ENCODE data around the gene MAPKBP1.

Gene MAPKBP1

GRCh38 chr15:41782371-41783282, 8.3 kb downstream of the MAPKBP1 start:
- DNase-seq: no peak

DNA sequence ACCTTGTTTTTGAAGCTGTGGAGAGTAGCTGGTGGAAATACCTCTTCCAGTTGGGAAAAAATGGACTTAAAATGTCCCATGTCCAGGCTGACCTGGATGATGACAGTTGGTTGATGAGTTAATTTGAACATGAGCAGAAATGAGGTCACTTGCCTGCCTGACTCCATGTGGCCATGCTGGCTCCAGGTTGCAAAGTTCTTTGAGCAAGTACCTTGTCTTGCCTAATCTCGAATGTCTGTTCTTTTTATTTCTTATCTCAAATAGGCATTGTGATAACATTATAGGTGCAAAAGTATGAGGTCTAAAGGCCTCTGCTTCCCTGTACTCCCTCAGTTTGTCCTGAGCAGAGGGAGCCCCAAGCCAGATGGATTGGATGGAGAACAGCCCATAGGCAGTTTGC, 9.0 kb downstream of the MAPKBP1 start:
- DNase-seq: peak in 1 of 14 donors; percentile 75

DNA sequence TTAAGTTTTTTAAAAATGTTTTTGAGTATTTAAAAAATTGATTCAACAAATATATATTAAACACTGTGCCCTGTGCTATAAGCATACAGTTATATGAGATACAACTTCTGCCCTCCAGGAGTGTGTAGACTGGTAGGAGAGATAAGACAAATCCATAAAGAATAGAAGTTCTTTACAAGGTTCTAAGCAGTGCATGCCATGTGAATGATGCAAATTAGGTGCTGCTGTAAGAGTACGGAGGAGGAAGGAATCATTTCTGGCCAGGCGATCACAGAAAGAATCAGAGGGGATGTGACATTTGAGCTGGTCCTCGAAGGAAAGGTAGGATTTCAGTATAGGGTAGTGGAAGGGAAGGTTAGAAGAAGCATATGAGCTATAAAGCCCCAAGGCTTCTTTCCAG, 14.0 kb downstream of the MAPKBP1 start:
- no peak for DNase-seq

DNA sequence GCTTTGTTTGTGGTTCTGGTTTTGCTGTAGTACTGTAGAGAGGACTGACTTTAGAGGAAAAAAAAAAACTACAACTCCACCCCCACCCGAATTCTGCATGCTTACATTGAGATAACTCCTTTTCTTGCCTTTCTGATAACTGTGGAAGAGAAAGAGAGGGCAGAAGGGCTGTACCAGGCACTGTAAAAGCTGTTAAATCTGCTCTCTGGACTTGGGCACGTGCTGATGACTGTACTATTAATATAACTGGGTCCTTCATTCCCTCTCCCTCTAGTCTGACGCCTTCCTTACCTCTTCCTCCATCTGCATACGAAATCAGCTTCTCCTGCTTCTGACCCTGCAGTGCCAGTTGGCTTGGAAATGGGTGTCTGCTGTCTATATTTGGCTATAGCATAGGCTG, 15.0 kb downstream of the MAPKBP1 start:
- no peak for DNase-seq

GRCh38 chr15:41789662-41790061, 15.4 kb downstream of the MAPKBP1 start:
- no peak for DNase-seq

DNA sequence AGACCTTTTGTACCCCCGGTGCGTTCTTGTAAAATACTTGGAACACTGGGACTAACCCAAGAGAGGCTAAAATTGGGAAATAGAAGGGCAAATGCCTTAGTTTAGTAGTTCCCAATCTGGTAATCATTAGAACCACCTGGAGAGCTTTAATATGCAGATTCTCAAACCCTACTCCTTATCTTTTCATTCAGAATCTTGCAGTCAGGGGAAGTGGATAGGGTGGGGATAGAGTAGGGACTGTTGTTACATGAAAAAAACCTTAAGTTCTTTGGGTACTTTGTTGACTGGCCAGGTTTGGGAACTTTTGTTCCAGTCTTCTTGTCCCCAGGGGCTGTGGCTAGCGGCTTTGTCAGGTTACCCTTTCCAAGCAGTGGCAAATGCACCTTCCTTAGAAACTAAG, 15.9 kb downstream of the MAPKBP1 start:
- no peak for DNase-seq

- DNase-seq: no peak
Measured at GRCh38 chr15:41790756-41791546, 16.7 kb downstream of the MAPKBP1 start.

DNA sequence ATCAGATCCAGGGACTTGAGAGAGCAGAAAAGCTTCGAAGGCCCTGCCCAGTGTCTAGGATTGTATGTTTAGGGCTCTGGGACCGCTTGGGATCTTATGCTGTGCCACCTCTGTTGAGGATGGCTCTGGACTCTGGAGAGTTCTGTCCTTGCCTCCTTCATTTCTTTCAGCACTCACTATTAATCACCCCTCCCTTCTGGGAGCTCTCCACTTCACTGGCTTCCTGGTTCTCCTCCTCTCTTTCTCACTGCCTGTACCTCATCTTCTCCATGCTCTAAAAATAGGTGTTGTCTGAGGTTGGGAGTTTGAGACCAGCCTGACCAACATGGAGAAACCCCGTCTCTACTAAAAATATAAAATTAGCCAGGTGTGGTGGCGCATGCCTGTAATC, 17.3 kb downstream of the MAPKBP1 start:
- DNase-seq: no peak

- no peak for DNase-seq
Measured at GRCh38 chr15:41792000-41792637, 17.8 kb downstream of the MAPKBP1 start.

DNA sequence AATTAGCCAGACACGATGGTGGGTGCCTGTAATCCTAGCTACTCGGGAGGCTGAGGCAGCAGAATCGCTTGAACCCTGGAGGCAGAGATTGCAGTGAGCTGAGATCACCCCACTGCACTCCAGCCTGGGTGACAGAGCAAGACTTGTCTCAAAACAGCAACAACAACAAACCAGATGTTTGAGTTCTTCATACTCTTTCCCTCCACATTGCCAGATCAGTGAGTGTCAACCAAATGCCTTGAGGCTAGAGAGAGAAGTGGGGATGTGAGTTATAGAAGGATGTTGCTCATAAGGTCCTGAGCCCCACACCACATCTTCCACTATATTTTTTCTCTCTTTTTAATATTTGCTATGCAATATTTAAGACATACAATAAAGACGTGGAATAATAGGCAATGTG, 19.8 kb downstream of the MAPKBP1 start:
- no peak for DNase-seq

DNA sequence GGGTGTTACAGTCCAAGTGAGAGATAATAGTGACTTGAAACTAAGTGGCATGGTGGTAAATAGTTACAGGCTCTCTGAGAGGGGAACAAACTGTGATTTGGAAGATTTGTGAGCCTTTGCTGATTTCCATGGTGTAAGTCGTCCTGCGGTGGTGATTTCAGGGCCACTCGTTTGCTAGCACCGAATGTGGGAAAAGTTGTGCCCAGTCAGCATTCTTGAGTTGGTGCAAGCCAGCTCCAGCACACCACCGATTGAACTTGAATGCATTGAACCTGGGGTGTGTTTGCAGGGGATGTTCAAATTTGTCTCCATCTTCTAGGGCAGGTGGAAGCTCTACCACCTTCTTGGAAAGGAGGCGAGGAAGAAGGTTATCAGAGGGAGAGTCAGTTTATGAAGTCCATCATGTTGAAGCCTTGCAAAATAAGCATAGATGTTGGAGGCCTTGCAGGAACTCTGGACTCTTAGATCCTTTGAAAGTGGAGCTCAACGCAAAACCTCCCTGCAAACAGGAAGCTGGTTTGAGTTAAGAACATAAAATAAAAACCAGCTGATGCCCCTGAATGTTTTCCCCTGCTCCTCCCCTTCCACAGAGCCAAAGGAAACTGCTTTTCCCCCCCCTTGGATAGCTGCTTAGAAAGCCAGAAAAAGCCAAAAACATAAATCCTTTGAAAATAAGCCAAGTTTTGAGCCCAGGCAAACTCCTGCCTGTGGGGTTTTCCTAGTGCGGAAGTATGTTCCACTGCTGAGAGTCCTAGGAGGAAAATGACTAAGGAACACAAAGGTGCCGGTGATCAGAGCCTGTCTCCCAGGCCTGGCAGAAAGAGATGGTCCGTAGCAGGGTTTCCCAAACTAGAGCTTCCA, 21.9 kb downstream of the MAPKBP1 start:
- no peak for DNase-seq

GRCh38 chr15:41797201-41797944, 23.1 kb downstream of the MAPKBP1 start:
- no peak for DNase-seq

GRCh38 chr15:41798607-41799487, 24.6 kb downstream of the MAPKBP1 start:
- no peak for DNase-seq

- no peak for DNase-seq
Measured at GRCh38 chr15:41799488-41799805, 25.2 kb downstream of the MAPKBP1 start.

DNA sequence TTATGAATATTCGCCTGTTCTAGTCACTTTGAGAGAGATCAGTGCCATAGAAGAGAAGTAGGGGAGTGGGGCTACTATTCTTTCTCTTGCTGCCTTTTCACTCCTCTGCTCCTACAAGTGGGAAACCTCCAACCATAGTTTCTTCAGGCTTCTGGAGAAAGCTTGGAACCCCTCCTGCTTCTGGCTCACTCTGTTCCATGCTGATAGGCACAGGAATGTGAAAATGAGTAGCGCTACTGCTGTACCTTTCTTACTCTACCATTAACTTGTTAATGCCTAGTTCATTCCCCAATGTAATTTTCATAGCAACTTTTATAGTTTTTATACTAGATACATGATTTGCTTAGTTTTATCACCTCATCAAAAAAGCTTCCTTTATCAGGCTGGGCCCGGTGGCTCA, 26.9 kb downstream of the MAPKBP1 start:
- DNase-seq: no peak

DNA sequence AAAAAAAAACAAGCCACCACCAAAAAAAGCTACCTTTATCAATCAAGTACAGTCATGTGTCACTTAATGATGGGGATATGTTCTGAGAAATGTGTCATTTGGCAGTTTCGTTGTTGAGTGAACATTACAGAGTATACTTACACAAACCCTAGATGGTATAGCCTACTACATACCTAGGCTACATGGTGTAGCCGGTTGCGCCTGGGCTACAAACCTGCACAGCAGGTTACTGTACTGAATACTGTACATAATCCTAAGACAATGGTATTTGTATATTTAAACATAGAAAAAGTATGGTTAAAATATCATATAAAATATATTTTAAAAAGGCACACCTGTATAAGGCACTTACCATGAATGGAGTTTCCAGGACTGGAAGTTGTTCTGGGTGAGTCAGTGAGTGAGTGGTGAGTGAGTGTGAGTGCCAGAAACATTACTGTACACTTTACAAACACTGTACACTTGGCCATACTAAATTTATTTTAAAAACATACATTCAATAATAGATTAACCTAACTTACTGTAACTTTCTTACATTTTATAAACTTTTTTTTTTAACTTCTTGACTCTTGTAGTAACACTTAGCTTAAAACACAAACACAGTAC, 27.7 kb downstream of the MAPKBP1 start:
- no peak for DNase-seq

GRCh38 chr15:41804361-41804760, 30.1 kb downstream of the MAPKBP1 start:
- no peak for DNase-seq

GRCh38 chr15:41804916-41805666, 30.8 kb downstream of the MAPKBP1 start:
- no peak for DNase-seq

DNA sequence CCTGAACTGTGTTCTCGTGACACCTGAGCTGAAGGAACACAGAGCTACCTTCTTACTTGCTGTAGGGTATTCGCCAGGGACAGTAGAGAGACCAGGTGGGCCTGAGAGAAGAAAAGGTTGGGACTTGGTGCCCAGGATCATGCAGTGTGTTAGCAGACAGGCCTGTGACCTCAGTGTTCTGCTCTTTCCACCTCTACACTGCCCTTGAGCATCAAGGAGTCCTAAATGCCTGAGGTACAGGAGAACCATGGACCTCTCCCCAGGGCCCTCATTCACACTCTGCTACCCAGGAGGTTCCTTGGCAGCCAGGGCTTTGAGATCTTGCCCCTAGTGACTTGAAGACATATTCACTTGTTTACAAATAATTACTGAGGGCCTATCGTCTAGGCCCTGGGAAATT, 31.4 kb downstream of the MAPKBP1 start:
- no peak for DNase-seq

Measured in C1 segment of cervical spinal cord (tissue), 14 donors.